NB4 (cell line): ENCODE measurements around the gene OR3A3.
"Not testable (repeated sequence)": the region's sequence is repeated elsewhere in the genome, so short reads cannot be mapped to it uniquely, and the experiment has no call there.

Source experiments
- MYC ChIP-seq: IDR thresholded peaks from 2 replicates; pipeline ENCODE4 v1.6.1; 2011; ENCODE audit warnings: low read depth, low read length
- POLR2A ChIP-seq: IDR thresholded peaks from 2 replicates; pipeline ENCODE4 v1.6.1; 2011; ENCODE audit warnings: mild to moderate bottlenecking; ENCODE audit not compliant: insufficient read length; ENCODE audit errors: extremely low read depth
- TF ChIP-seq, protein P1 (sequence below): IDR thresholded peaks from one replicate; pipeline ENCODE4 v1.5.1; 2012; ENCODE audit warnings: low read depth, low read length
- TF ChIP-seq, protein P2 (sequence below): IDR thresholded peaks from 2 replicates; pipeline ENCODE4 v1.6.1; 2011; ENCODE audit warnings: low read depth, low read length

DNA sequence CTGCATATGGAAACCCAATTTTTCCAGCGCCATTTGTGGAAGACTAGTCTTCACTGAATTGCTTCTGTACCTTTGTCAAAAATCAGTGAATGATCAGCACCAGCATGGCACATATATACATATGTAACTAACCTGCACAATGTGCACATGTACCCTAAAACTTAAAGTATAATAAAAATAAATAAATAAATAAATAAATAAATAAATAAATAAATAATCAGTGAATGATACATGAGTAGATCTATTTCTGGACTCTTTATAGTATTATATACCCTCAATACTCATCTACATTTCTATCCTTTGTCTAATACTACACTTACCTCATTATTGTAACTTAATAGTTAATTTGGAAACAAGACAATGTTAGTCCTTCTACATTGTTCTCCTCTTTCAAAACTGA lies 7.3 kb upstream of the OR3A3 start:
- TF ChIP-seq, protein P1, sequence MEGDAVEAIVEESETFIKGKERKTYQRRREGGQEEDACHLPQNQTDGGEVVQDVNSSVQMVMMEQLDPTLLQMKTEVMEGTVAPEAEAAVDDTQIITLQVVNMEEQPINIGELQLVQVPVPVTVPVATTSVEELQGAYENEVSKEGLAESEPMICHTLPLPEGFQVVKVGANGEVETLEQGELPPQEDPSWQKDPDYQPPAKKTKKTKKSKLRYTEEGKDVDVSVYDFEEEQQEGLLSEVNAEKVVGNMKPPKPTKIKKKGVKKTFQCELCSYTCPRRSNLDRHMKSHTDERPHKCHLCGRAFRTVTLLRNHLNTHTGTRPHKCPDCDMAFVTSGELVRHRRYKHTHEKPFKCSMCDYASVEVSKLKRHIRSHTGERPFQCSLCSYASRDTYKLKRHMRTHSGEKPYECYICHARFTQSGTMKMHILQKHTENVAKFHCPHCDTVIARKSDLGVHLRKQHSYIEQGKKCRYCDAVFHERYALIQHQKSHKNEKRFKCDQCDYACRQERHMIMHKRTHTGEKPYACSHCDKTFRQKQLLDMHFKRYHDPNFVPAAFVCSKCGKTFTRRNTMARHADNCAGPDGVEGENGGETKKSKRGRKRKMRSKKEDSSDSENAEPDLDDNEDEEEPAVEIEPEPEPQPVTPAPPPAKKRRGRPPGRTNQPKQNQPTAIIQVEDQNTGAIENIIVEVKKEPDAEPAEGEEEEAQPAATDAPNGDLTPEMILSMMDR, result not testable (repeated sequence)
- TF ChIP-seq POLR2A, MYC: not testable (repeated sequence)
- TF ChIP-seq, protein P2, sequence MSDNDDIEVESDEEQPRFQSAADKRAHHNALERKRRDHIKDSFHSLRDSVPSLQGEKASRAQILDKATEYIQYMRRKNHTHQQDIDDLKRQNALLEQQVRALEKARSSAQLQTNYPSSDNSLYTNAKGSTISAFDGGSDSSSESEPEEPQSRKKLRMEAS, result not testable (repeated sequence)
